GM19463 (cell line): ENCODE measurements around the gene ACTMAP.
"Not testable (repeated sequence)": the region's sequence is repeated elsewhere in the genome, so short reads cannot be mapped to it uniquely, and the experiment has no call there.

Source experiments
- ATAC-seq: cut with Tn5 transposase; IDR thresholded peaks from one replicate; pipeline ENCODE4 v1.9.1; 2021; ENCODE audit warnings: mild to moderate bottlenecking, moderate library complexity; ENCODE audit not compliant: unreplicated experiment

ACTMAP gene

DNA sequence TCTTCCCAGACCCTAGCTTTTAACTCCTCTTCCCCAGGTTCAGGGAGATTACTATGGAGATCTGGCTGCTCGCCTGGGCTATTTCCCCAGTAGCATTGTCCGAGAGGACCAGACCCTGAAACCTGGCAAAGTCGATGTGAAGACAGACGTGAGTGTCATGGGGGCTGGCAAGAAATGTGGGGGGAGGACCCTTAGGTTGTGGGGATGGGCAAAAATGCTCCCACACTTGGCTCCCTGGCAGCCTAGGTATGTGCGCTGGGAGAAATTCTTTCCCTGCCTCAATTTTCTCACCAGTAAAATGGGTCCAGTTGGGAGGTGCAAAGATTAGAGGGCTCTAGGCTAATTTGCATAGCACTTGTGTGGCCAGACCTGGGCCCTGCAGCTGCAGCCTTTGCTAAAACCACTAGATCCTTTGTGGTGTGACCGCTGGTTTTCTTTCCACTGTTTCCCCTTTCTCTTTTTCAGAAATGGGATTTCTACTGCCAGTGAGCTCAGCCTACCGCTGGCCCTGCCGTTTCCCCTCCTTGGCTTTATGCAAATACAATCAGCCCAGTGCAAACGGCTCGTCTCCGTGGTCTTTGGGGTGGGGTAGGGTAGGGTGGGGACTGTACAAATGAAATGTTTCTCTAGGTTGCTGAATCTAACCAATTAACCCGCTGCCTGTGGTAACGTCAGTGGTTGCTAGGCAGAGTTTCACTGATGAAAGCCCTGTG is 26.8 kb upstream of the ACTMAP start:
- ATAC-seq, result peak; percentile 65

DNA sequence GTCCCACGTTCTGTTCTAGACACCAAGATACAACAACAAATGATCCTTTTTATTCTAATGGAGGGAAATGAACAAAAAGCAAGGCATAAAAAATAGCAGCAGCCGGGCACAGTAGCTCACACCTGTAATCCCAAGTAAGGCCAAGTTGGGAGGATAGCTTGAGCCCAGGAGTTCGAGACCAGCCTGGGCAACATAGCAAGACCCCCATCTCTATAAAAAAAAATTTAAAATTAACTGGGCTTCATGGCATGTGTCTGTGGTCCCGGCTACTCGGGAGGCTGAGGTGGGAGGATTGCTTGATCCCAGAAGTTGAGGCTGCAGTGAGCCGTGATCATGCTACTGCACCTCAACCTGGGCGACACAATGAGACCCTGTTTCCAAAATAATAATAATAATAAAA is 26.1 kb upstream of the ACTMAP start:
- no peak for ATAC-seq

DNA sequence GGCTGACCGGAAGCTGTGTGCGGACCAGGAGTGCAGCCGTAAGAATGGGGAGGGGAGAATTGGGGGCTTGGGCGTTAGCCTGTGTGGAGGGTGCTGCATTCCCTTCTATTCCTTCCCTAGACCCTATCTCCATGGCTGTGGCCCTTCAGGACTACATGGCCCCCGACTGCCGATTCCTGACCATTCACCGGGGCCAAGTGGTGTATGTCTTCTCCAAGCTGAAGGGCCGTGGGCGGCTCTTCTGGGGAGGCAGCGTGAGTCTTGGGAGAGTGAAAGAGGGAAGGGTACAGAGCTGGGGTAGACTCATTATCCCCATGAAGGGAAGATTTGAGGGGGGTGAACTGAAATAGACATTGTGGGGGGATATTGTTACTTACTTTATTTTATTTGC is 25.4 kb upstream of the ACTMAP start:
- no peak for ATAC-seq

DNA sequence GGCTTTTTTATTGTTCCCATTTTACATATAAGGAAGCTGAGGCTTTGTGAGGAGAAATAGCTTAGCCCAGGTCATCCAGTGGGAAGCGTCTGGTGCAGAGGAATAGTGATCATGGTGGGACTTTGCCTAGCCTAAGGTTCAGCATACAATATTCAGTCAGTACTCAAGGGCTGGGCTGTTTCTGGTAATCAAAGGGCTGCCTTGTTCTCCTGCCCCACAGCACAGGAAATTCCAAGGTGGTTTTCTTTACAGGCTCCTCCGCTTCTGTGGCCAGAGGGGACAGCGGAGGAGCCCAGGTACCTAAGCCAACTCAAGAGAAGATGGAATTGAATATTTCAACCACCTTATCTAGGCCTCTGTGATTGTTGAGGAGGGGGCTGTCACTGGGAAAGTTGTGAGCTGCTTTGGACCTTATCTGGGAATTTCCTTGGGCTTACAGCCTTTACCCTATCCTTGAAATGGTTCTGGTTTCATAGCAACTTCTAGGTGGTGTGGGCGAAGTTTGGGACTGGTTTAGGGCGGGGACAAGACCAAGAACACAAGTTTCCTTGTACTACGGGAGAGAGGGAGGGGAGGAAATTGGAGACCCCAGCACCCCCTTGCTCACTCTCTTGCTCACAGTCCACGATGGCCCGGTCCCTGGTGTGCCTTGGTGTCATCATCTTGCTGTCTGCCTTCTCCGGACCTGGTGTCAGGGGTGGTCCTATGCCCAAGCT is 24.8 kb upstream of the ACTMAP start, which contains the start of gene MIA:
Gene MIA, plus strand, starts transcription at position 606 of the 716 bp plus-strand sequence. Its CDS starts 22 bp downstream, at position 628.
- no peak for ATAC-seq

DNA sequence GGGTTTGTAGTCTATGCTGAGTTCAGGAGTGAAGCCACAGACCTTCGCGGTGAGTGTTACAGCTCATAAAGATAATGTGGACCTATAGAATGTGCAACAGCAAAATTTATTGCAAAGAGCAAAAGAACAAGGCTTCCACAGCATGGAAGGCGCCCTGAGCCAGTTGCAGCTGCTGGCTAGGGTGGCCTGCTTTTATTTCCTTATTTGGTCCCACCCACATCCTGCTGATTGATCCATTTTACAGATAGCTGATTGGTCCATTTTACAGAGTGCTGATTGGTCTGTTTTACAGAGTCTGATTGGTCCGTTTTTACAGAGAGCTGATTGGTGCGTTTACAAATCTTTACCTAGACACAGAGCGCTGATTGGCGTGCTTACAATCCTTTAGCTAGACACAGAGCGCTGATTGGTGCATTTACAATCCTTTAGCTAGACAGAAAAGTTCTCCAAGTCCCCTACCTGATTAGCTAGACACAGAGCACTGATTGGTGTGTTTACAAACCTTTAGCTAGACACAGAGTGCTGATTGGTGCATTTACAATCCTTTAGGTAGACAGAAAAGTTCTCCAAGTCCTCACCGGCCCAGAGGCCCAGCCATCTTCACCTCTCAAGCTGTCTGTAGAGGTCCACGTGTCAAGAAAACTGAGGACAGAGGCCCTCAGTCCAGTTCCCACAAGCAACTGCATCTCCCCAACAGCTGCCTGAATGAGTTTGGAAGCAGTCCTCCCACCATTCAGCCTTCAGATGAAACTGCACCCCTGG is 21.0 kb upstream of the ACTMAP start:
- ATAC-seq, result not testable (repeated sequence)

DNA sequence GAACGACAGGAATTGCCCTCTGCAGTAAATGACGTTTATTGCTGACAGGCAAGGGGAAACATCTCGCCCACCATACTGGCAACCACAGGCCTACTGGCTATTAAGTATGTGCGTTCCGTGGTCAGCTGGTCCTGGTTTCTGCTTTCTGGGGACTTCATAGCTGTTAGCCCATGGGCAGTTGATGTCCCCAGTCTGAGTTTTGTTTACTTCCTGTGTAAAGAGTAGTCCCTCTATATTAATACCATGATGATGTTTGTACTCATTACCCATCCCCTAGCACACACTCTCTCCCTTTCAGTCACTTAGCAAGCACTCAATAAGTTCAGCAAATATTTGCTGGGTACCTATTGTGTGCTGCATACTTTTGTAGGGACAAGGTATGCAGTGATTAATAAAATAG is 18.6 kb upstream of the ACTMAP start:
- ATAC-seq, result no peak

DNA sequence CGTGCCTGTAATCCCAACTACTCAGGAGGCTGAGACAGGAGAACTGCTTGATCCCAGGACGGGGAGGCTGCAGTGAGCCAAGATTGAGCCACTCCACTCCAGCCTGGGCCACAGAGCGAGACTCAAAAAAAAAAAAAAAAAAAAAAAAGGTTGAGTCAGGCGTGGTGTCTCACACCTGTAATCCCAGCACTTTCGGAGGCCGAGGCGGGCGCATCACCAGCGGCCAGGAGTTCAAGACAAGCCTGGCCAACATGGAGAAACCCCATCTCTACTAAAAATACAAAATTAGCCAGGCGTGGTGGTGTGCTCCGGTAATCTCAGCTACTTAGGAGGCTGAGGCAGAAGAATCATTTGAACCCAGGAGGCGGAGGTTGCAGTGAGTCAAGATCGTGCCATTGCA is 16.1 kb upstream of the ACTMAP start:
- ATAC-seq, result not testable (repeated sequence)

DNA sequence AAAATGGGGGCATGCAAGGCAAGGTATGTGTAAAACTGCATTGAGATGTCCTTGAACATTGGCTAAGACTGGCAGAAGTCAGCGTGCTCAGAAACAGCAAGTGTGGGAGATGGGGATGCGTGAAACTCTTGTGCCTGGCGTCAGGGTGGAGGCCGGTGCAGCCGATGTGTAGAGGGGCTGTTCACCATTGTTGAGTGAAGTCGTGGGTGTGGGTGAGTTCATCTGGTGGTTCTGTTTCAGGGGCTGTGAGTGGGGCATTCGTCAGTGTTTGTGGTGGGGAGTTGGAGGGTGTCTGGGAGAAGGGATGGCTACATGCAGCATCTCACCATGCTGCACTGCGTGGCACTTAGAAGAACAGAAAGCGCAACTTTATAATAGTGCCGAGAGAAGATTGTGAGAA is 13.7 kb upstream of the ACTMAP start:
- no peak for ATAC-seq

DNA sequence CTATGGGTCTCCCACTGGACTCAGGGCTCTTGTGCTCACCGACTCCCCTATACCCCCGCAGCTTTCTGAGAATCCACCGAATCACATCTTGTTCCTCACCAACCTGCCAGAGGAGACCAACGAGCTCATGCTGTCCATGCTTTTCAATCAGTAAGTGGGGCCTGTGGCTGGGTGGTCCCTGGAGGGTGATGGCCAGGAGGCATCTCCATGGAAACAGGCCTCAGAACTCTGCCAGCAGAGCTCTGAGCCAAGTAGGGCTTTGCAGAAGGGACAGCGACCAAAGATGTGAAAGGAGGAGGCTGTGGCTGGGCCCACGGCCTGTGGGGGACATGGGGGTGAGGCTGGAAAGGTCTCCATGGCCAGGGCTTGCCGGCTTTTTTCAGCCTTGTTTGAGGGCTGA is 13.2 kb upstream of the ACTMAP start:
- ATAC-seq, result no peak

DNA sequence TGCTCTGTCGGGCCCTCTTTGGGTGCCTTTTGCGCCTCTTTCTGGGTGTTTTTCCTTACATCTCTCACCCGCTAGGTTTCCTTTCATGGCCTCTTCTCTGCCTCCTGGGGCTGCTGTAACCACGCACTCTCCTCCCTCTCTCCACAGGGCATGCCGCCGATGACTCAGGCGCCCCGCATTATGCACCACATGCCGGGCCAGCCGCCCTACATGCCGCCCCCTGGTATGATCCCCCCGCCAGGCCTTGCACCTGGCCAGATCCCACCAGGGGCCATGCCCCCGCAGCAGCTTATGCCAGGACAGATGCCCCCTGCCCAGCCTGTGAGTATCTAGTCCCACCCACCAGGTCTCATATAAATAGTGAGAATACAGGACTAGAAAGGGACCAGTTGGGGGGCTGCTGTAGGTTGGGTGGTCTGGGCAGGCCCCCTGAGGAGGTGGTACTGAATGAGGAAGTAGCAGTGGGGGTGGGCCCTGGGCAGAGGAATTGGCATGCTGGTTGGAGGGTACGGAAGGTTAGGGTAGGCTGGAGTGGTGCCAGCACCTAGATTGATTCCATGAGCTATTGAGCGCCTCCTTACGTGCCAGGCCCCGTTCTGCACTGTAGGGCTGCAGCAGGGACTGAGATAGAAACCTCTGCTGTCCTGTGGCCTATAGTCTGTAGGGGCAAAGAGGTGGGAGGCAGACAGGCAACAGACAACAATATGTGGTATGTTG is 12.6 kb upstream of the ACTMAP start:
- no peak for ATAC-seq

DNA sequence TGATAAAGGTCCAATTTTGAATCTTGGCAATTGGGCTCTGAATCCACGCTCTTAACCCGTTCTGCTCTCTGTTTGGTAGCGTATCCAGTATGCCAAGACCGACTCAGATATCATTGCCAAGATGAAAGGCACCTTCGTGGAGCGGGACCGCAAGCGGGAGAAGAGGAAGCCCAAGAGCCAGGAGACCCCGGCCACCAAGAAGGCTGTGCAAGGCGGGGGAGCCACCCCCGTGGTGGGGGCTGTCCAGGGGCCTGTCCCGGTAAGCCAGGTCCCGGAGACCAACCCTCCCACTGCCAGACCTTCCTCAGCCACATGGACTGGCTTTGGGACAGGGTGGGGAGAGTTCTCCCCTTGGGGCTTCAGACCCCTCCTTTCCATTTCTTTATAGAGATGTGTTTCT is 9.1 kb upstream of the ACTMAP start:
- ATAC-seq, result no peak

DNA sequence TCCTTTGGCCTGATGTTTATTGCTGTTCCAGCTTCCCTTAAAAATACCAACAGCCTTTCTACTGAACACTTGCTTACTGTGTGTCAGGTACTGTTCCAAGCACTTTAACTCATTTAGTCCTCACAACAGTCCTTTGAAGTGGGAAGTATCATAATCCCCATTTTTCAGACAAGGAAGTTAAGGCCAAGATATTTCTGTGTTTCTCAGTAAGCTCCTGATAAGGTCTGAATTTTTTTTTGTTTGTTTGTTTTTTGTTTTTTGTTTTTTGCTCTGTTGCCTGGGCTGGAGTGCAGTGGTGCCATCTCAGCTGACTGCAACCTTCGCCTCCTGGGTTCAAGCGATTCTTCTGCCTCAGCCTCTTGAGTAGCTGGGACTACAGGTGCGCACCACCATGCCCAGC is 8.2 kb upstream of the ACTMAP start:
- no peak for ATAC-seq

DNA sequence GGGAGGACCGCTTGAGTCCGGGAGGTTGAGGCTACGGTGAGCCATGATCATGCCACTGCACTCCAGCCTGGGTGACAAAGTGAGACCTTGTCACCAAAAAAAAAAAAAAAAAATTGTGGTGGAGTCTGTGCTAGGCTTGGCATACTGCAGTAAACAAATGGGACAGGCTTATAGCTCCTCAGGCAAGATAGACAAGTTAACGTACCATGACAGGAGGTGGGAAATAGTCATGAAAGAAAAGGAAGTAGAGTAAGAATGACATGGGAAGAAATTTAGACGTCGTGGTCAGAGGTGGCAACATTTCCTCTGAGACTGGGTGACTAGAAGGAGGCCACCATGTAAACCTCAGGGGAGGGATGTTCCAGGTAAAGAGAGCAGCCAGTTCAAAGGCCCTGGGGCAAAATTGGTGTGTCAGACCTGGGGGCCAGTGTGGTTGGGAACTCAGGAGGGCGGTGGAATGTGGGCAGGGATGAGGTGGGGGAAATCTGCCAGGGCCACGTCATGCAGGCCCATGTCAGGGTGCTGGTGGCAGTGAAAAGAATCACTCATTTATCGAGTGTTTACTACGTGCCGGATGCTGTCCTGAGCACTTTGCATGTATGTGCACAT is 6.3 kb upstream of the ACTMAP start:
- ATAC-seq, result no peak

DNA sequence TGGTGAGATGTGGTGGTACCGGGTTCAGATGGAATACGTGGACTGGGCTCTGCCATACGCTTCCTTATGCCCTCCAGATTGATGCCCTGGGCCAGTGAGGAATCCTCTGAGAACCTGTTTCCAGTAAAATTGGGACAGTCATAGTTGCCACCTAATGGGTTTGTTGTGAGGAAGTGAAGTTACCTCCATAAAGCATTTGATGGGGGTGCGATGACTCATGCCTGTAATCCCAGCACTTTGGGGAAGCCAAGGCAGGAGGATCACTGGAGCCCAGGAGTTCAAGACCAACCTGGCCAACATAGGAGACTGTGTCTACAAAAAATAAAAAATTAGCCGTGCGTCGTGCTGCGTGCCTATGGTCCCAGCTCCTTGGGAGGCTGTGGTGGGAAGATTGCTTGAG is 5.5 kb upstream of the ACTMAP start:
- ATAC-seq, result no peak

DNA sequence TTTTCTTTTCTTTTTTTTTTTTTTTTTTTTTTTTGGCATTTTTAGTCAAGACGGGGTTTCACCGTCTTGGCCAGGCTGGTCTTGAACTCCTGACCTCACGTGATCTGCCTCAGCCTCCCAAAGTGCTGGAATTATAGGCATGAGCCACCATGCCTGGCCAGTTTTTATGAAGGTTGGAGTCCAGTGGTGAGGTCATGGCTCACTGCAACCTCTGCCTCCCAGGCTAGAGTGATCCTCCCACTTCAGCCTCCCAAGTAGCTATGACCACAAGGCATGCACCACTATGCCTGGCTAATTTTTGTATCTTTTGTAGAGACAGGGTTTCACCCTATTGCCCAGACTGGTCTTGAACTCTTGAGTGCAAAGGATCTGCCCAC is 5.0 kb upstream of the ACTMAP start:
- ATAC-seq, result no peak

DNA sequence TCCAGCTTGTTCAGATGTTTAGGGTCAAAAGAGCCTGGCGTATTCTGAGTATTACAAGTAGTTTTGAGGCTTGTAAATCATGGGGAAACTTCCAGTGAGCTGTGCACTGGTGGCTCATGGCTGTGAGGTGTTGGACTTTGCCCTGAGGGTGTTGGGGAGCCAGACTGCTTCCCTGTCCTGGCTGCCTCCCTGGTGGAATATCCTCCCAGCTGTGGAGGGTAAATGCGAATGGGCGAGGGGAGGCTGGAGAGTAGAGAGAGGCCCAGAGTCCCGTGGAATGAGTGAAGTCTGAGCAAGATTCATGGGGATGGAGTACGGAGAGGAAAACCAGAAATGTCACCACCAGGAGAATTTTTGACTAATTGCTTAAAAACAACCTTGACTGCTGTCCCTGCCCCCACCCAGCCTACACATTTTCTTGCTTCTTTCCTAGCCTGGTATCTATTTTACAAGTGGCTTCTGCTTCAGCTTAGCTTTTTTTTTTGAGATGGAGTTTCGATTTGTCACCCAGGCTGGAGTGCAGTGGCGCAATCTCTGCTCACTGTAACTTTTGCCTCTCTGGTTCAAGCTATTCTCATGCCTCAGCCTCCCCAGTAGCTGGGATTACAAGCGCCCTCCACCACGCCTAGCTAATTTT is 4.5 kb upstream of the ACTMAP start:
- ATAC-seq, result no peak

DNA sequence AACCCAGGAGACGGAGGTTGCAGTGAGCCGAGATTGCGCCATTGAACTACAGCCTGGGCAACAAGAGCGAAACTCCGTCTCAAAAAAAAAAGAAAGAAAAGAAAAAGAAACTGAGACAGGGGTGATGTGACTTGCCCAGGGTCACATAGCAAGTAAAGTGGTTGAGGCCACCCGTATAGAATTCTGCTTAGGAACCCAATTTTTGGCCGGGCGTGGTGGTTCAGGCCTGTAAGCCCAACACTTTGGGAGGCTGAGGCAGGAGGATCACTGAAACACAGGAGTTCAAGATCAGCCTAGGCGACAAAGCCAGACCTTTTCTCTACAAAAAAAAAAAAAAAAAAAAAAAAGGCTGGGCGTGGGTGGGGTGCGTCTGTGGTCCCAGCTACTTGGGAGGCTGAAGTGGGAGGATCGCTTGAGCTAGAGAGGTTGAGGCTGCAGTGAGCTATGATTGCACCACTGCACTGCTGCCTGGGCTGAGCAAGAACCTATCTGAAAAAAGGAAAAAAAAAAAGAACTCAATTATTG is 2.0 kb upstream of the ACTMAP start:
- ATAC-seq, result no peak

DNA sequence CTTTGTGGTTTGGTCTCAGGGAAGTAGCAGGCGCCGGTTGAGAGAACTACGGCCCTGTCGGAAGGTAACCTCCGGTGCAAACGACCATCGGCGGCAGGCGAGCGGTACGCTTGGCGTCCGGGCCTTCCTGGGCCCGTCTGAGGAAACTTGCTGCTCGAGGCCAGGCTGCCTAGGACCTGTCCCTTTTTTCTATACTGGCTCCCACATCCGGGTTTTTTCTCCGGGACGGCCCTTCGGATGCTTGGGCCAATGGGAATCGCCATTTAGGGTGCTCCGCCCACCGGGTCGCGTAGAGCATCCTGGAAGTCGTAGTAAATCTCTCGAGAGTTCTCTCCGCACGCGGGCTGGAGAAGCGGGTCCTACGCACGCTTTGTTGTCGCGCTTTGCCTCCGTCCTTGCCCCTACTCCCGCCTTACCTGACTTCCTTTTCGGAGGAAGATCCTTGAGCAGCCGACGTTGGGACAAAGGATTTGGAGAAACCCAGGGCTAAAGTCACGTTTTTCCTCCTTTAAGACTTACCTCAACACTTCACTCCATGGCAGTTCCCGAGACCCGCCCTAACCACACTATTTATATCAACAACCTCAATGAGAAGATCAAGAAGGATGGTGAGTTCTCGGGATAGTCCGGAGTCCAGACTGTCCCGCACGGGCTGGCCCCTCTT is 729 bp upstream of the ACTMAP start, which contains the start of gene SNRPA:
Gene SNRPA, plus strand, starts transcription at position 330 of the 664 bp plus-strand sequence. Its CDS starts 206 bp downstream, at position 536.
- ATAC-seq, result peak; percentile 61

DNA sequence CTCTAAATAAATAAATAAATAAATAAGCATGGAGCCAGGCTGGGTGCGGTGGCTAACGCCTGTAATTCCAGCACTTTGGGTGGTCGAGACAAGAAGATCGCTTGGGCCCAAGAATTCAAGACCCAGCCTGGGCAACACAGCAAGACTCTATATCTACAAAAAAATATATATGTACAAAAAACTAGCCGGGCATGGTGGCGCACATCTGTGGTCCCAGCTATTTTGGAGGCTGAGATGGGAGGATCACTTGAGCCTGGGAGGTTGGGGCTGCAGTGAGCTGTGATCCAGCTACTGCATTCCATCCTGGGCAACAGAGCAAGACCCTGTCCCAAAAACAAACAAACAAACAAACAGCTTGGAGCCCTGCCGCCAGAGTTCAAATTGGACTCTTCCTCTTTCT is 2.7 kb downstream of the ACTMAP start:
- ATAC-seq, result no peak
